Epithelial cell of esophagus (primary cell): ENCODE data around the gene SRL.

Experiments used
- DNase-seq: peaks from one replicate; pipeline ENCODE4 v3.0.0; 2010; ENCODE audit warnings: low read depth
- H3K4me3 ChIP-seq: 2 replicates; pipeline ENCODE4 v1.5.1; 2011; ENCODE audit warnings: mild to moderate bottlenecking, low read length, control low read depth
- TF ChIP-seq, protein P1 (sequence below): IDR thresholded peaks from 2 replicates; pipeline ENCODE4 v1.5.1; 2011; ENCODE audit warnings: low read depth, mild to moderate bottlenecking, low read length, control low read depth, inconsistent platforms; ENCODE audit not compliant: insufficient read depth; ENCODE audit errors: missing control alignments

Gene SRL

DNA sequence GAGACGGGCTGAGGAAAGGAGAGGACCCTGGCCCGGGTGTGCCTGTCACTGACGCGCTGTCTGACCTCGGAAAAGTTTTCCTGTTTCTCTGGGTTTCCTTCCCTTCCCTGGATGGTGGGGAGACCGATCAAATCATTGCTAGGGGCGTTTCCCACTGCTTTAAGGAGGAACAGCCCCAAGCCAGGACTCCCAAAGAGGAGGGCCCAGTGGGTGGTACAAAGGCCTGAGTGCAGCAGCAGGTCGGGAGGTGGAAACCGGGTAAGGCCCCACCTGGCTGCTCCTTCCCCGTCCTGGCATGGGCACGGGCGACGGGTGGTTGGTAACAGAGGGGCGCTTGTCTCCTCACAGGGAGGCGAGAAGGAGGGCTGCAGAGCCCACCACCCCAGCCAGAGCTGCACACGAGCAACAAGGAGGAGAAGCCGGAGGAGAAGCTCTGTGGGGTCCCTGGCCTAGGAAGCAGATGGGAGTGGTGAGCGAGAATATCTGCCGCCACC lies 2.2 kb downstream of the SRL start:
- TF ChIP-seq, protein P1, sequence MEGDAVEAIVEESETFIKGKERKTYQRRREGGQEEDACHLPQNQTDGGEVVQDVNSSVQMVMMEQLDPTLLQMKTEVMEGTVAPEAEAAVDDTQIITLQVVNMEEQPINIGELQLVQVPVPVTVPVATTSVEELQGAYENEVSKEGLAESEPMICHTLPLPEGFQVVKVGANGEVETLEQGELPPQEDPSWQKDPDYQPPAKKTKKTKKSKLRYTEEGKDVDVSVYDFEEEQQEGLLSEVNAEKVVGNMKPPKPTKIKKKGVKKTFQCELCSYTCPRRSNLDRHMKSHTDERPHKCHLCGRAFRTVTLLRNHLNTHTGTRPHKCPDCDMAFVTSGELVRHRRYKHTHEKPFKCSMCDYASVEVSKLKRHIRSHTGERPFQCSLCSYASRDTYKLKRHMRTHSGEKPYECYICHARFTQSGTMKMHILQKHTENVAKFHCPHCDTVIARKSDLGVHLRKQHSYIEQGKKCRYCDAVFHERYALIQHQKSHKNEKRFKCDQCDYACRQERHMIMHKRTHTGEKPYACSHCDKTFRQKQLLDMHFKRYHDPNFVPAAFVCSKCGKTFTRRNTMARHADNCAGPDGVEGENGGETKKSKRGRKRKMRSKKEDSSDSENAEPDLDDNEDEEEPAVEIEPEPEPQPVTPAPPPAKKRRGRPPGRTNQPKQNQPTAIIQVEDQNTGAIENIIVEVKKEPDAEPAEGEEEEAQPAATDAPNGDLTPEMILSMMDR, result no peak
- DNase-seq, result no peak
- H3K4me3 ChIP-seq, result no peak overlapping the region

DNA sequence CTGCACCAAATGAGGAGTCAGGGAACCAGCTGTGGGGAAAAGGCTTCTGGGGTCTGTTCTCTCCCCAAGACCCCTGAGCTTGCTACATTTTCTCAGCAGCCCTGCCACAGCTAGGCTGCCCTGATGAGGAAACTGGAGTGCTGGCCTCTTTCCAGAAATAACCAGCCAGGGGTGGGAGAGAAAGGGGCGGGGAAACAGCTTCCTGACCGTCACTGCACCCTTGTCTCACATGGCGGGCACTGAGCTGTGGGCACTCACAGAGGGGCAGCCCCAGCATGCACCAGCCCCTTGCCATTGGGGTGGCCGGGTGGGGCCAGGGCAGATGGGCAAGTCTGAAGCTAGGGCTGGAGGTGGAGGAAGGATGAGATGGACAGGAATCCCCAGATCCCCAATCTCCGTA lies 2.9 kb downstream of the SRL start:
- TF ChIP-seq, protein P1, result no peak

DNA sequence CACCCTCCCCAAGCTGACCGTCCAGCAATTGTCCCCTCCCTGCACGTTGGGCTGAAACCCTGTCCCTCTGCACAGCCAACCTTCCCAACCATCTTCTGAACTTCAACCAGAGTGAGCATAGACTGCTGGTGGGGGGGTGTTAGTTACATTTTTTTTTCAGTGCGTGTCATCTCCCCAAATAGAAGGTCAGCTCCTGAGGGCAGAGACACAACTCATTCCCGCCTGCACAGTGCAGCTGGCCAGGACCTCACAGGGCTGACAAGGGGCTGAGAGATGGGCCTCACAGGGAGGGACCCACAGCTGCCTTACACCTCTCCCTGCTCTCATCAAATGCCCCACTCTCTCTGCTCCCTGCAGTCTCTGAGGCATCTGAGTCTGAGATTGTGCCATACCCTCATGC lies 8.4 kb downstream of the SRL start:
- TF ChIP-seq, protein P1, result no peak
- DNase-seq, result no peak

More for the DNA sequence above, 2.9 kb downstream of the SRL start:
- no peak overlapping the region for H3K4me3 ChIP-seq
- DNase-seq, result no peak

DNA sequence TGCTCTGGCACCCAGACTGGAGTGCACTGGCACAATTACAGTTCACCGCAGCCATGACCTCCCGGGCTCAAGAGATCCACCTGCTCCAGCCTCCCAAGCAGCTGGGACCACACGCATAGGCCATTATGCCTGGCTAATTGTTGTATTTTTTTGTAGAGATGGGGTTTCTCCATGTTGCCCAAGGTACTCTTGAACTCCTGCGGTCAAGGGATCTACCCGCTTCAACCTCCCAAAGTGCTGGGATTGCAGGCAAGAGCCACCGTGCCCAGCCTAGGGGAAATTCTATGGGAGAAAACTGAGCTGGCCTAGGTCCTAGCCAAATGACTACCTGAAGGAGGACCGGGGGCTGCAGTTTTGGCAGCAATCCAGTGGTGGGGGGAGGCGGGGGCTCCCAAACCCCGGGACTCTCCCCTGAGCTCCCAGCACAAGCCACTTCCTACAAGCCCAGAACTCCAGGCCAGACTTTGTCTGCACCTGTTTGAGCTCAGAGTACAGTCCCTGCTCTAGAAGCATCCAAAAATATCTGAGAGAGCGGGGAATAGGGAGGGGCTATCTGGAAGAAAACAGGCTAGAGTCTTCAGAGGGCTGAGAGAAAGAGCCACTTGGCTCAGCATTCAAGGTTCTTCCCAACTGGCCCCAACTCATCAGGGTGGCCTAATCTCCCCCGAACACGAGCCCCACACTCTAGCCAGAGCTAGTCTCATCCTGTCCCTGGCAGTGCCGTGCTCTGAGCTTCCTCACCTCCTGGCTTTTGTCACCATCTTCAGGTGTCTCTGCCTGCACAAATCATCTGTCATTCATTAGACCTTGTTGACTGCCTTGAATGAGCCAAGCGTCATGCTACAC lies 9.1 kb downstream of the SRL start:
- no peak overlapping the region for H3K4me3 ChIP-seq
- DNase-seq, result no peak
- TF ChIP-seq, protein P1, result peak; percentile 6

More for the DNA sequence above, 8.4 kb downstream of the SRL start:
- no peak overlapping the region for H3K4me3 ChIP-seq

DNA sequence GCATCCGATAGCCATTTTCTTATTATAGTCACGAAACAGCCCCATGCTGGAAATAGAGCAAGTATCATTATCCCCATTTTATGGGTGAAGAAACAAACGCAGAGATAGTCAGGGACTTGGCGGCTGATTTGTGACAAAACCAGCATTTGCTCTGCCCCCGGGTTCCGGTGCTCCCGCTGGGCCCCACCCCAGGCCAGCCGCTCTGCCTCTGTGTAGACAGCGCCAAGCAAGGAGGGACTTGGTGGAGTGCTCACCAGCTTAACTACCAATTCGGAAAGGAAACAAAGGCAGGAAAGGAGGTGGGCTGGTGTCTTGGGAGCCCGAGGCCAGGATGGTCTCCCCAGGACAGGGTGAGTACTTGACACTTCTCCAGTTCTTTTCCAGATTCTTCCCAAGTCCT lies 10.0 kb downstream of the SRL start:
- TF ChIP-seq, protein P1, result no peak
- DNase-seq, result no peak
- no peak overlapping the region for H3K4me3 ChIP-seq

DNA sequence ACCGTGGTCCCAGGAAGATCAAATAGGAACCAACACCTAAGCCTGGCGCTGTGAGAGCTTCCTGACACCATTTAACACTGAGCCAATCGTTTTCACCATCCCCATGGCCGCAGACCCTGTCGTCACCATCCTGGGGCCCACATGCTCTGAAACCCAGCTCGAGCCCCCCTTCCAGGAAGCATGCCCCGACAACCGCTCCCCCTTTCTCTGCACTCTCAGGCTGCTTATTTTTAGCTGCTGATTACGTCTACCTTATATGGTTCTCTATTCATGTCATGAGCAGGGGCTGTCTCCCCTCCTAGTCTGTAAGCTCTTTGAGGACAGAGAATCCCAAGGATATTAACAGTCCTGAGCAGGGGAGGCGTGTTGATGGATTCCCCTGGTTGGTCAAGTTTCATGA lies 10.5 kb downstream of the SRL start:
- TF ChIP-seq, protein P1, result no peak
- DNase-seq, result no peak
- no peak overlapping the region for H3K4me3 ChIP-seq

DNA sequence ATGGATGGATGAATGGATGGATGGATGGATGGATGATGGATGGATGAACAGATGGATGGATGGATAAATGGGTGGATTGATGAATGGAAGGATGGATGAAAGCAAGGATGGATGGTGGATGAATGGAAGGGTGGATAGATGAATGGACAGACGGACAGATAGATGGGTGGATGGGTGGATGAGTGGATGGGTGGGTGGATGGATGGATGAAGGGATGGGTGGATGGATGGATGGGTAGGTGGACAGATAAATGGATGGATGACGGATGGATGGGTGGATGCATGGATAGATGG lies 14.9 kb downstream of the SRL start:
- no peak for DNase-seq

More for the DNA sequence above, 14.9 kb downstream of the SRL start:
- no peak overlapping the region for H3K4me3 ChIP-seq
- TF ChIP-seq, protein P1, result no peak
